D341Med (cell line): ENCODE results near the gene RAP2A.

ENCODE experiments used
- DNase-seq: peaks from one replicate; pipeline ENCODE4 v3.0.0; 2012; ENCODE audit warnings: low spot score

Gene RAP2A

DNA sequence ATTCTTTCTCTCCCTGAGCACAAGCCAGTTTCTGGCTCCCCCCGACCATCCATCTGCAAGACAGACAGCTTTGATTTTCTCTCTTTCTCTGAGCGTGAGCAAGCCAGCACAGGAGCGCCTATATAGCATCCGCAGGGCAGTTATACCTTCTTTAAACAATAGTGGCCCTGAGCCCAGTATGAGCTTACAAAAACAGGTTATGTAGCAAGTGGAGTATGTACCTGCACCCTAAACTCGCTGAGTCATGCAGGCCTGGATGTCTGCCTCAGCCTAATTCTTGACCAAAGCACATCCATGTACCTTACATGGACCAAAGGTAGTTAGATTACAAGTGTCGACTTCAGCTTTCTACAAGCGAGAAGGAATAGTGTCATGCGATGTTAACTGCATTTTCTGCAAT lies 61.7 kb downstream of the RAP2A start:
- no peak for DNase-seq

- DNase-seq: no peak
Measured at GRCh38 chr13:97496511-97496910, 62.5 kb downstream of the RAP2A start.

DNA sequence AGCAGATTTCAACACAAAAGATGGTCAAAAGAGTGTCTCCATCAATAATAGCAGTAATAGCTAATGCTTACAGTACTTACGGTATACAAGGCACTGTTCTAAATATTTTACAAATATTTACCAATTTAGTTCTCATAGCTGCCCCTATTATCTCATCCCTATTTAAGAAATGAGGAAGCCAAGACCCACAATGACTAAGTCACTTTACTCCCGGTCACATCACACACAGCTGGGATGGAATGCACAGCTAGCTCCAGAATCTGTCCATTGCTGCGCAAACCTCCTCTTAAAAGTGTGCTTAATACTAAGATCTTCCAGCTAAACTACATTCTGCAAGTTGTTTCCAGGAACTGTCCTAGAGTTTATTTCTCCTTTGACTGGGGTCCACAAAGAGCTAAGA lies 63.4 kb downstream of the RAP2A start:
- no peak for DNase-seq

DNA sequence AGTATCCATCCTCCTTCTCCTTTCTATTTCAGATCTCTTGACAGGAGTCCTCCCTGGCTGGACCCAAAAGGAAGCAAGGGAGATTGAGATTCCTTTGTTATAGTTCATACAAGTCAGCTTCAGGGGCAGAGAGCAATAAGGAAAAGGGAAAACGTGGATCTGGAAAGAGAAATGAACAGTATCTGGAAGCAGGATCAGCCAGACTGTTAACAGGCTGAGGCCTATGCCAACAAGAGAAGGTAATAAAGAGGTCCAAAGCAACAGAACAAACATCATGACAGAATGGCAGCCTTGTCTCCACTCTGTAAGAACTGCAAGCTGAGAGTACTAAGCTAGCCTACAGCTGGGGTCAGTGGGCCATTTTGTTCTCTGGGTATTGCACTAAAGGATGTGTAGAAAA lies 64.5 kb downstream of the RAP2A start:
- DNase-seq: no peak

- no peak for DNase-seq
Measured at GRCh38 chr13:97499181-97499580, 65.2 kb downstream of the RAP2A start.

GRCh38 chr13:97502181-97502580 lies 68.2 kb downstream of the RAP2A start:
- DNase-seq: no peak

DNA sequence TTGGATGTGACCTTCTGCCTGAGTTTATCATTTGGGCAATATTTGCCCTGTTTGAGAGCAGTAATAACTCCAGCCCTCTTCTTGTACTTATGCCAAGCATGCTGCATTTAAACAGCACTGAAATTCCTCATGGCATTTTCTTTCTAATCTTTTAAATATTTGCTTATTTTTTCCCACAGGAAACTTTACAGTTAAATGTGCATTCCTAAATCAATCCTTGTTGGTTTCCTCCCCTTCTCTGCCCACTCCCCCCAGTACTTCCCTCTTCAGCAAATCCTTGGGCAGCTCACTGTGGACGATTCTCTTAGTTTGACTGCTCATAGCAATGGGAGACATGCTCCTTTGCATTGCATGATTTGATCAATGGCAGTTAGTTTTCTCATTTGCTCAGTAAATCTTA lies 68.7 kb downstream of the RAP2A start:
- no peak for DNase-seq

GRCh38 chr13:97505017-97505416 lies 71.0 kb downstream of the RAP2A start:
- no peak for DNase-seq

DNA sequence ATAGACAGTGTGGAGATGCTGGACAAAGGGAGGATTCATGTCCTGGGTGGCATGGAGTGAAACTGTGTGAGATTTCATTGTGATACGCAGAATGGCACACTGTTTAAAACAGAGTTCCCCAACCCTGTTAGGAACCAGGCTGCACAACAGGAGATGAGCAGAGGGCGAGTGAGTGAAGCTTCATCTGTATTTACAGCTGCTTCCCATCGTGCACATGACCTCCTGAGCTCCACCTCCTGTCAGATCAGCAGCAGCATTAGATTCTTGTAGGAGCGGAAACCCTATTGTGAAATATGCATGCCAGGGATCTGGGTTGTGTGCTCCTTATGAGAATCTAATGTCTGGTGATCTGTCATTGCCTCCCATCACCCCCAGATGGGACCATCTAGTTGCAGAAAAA lies 72.5 kb downstream of the RAP2A start:
- DNase-seq: no peak

DNA sequence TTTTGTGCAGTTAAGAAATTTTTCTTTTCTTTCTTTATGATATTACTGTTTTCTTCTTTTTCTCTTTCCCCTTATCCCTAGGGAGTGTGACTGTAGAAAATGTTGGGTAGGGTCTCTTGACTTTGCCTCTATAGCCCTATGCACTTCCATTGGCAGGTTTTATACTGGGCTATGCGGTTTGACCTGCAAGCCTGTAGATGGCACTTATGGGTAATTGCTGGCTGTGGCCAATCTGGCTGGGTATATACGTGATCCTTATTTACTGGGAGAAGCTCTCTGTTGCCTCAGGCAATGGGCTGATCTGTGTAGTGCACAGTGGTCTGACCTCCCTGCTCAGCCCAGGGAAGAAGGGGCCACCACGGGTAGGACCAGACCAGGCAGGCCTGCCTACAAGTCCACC lies 78.8 kb downstream of the RAP2A start:
- no peak for DNase-seq

DNA sequence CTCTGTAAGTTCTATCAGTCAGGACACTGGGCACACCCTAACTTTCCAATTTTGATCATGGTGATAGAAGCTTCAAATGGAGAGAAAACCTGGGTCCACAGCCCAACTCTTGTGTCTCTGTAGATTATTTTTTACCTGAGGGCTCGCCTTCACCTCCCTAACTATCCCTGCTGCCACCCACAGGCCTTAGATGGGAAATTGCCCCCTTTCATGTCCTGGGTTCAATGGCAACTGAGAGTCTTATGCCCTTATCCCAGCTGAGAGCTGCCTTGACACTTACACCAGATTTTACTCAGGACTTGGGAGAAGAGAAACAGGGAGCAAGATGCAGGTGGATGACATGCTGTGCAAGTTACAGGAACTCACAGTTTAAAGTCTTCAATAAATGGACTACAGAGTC lies 81.7 kb downstream of the RAP2A start:
- DNase-seq: no peak

DNA sequence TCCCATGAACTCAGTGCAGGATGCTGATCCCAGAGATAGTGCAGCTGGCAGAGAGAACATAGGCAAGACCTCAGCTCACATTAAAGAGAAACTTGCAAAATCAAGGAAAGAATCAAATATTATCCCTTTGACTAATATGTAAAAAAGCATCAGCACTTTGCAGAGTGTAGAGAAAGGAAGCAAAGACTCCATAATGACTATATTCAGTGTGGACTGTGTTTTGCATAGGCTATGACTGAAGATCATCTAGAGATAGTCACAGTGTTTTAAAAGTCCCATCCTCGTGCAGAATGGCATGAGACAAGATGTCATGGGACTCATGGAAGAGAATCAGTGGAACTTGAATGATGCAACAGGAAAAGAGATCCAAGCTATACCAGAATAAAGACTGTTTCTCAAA lies 84.0 kb downstream of the RAP2A start:
- no peak for DNase-seq
